Brain microvascular endothelial cell (primary cell): Measurements from ENCODE around the gene ZBTB7A.

Experiments
- DNase-seq: peaks from one replicate; pipeline ENCODE4 v3.0.0-alpha.2; 2020
- H3K27ac ChIP-seq: fragments of 250-450 bp; sonication (Bioruptor Pico); 2 replicates; pipeline ENCODE4 v1.5.1; 2020; ENCODE audit warnings: mild to moderate bottlenecking, moderate library complexity
- H3K27me3 ChIP-seq: fragments of 250-450 bp; sonication (Bioruptor Pico); replicated peaks from 2 replicates; pipeline ENCODE4 v1.5.1; 2020; ENCODE audit warnings: mild to moderate bottlenecking
- H3K36me3 ChIP-seq: fragments of 250-450 bp; sonication (Bioruptor Pico); replicated peaks from 2 replicates; pipeline ENCODE4 v1.5.1; 2020; ENCODE audit warnings: mild to moderate bottlenecking
- H3K4me3 ChIP-seq: 2 replicates; pipeline ENCODE4 v1.5.1; 2011; ENCODE audit warnings: low read depth, mild to moderate bottlenecking, control low read depth, low read length, moderate library complexity
- in situ Hi-C: cut with HindIII; loops from 2 replicates; pipeline ENCODE4 v1.10.0; 2017; ENCODE audit warnings: low sequenced_read_pairs, low pct_ligation_motif_present
- TF ChIP-seq, protein P1 (sequence below): IDR thresholded peaks from 2 replicates; pipeline ENCODE4 v1.5.1; 2011; ENCODE audit warnings: low read depth, mild to moderate bottlenecking, moderate library complexity, low read length, control low read depth, inconsistent platforms; ENCODE audit errors: missing control alignments

ZBTB7A gene

DNA sequence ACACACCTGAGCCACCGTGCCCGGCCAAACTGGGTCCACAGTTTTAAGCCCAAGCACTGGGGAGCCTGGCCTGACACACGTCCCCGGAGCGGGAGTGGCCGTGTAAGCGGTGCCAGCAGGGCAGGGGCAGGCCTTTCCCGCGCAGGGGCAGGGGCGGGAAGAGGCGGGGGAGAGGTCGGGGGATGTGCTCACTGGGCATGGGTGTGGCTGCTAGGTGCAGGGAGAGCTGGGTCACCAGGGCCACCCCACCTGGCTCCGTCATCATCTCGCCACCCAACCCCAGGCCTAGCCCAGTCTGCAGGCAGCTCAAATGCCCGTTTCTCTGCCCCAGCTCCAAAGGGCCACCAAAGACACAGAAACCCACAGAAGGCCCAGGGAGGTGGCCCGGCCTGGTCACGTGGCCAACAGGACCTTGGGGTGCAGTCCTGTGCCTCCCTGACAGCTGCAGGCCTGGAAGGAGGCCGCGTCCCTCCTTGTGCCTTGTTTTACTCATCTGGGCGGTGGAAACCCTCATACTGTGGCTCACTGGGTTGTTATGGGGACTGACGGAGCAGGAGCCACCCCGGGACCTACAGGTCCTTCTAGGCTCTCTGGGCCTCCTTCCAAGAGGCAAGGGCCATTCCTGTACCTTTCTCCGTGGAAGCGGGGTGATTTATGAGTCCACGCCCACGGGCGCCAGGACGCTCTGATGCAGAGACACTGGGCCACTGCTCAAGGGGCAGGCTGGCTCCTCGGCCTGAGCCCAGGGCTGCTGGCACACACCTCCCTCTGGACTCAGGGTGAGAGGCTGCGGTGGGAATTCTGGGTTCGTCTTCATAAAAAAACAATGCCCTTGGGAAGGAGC, 29.6 kb upstream of the ZBTB7A start:
- Histone ChIP-seq H3K4me3 (no peak overlapping the region), H3K36me3 (peaks cover 64% of the 10 kb centered on the region), H3K27me3 (no peaks in the 10 kb centered on the region), H3K27ac (no peak overlapping the region)
- DNase-seq, result no peak
- TF ChIP-seq, protein P1, sequence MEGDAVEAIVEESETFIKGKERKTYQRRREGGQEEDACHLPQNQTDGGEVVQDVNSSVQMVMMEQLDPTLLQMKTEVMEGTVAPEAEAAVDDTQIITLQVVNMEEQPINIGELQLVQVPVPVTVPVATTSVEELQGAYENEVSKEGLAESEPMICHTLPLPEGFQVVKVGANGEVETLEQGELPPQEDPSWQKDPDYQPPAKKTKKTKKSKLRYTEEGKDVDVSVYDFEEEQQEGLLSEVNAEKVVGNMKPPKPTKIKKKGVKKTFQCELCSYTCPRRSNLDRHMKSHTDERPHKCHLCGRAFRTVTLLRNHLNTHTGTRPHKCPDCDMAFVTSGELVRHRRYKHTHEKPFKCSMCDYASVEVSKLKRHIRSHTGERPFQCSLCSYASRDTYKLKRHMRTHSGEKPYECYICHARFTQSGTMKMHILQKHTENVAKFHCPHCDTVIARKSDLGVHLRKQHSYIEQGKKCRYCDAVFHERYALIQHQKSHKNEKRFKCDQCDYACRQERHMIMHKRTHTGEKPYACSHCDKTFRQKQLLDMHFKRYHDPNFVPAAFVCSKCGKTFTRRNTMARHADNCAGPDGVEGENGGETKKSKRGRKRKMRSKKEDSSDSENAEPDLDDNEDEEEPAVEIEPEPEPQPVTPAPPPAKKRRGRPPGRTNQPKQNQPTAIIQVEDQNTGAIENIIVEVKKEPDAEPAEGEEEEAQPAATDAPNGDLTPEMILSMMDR, result no peak
- in situ Hi-C loops, result no loop called here

DNA sequence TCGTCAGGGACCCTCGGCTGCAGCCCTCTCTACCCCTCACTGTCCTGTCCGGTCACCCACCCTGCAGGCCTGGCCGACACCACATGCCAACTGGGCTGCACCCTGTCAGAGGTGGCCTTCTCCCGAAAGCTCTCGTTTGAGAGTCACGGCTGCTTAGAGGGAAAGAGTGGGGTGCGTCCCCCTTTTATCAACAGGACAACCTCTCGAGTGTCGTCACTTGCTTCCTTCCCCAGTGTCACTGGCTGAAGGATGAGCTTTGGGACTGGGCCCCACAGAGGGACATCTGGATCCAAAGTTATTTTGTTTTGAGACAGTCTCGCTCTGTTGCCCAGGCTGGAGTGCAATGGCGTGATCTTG, 28.8 kb upstream of the ZBTB7A start:
- H3K27me3 ChIP-seq, result no peaks in the 10 kb centered on the region
- TF ChIP-seq, protein P1, result no peak
- H3K4me3 ChIP-seq, result no peak overlapping the region
- in situ Hi-C loops, result no loop called here
- no peak overlapping the region for H3K27ac ChIP-seq
- peaks cover 58% of the 10 kb centered on the region for H3K36me3 ChIP-seq
- DNase-seq, result no peak

DNA sequence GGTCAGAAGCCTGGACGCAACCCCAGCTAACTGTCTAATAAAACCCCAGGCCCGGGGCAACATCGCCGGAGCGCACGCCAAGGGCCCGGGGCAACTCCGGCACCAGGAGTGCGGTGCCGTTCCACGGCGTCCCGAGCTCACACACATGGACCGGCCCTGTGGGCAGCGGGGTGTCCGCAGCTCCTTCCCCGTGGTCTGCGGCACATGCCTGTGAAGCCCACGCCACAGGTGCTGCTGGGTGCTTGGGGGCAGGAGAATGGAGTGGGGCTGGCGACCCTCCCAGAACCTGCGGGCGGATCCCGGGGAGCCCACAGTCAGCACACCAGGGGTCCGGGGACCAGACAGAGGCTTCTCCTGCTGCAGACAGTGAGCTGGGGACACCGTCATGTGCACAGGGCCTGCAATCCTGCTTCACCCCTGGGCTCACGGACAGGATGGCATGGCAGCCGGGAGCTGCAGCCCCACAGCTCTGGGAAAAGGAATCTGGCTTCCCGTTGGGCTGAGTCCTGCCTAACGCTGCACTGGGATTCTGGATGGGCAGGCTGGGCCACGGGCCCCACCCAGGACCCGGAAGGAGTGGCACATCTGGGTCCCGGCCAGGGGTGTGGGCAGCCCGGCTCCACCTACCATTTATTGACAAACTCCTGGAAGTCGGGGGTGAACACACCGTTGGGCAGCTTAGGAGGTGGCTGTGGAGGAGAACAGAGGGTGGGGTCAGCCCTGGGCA, 28.2 kb upstream of the ZBTB7A start:
- TF ChIP-seq, protein P1, result no peak
- no peak overlapping the region for H3K27ac ChIP-seq
- no peak for DNase-seq
- H3K36me3 ChIP-seq, result peaks cover 60% of the 10 kb centered on the region
- in situ Hi-C loops, result no loop called here
- H3K27me3 ChIP-seq, result no peaks in the 10 kb centered on the region
- H3K4me3 ChIP-seq, result no peak overlapping the region

DNA sequence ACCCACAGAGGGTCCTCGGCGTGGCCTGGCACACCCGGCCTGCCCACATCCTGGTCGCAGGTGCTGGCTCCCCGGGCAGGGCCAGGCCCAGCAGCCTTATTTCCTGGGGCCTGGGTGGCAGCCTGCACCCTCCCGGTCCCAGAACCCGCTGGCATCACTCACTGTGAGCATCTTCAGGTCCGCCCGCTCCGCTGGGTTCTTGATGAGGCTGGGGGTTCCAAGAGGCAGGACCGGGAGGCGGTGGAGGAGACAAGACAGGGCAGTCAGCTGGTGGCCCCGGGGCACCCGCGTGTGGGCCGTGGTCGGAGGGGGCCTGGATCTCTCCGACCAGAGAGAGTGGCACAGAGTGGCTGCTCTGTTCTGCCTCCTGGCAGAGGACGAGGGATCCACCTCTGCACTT, 27.6 kb upstream of the ZBTB7A start:
- Histone ChIP-seq H3K4me3 (no peak overlapping the region), H3K36me3 (peaks cover 60% of the 10 kb centered on the region), H3K27ac (no peak overlapping the region), H3K27me3 (no peaks in the 10 kb centered on the region)
- in situ Hi-C loops, result no loop called here
- no peak for DNase-seq
- TF ChIP-seq, protein P1, result no peak

DNA sequence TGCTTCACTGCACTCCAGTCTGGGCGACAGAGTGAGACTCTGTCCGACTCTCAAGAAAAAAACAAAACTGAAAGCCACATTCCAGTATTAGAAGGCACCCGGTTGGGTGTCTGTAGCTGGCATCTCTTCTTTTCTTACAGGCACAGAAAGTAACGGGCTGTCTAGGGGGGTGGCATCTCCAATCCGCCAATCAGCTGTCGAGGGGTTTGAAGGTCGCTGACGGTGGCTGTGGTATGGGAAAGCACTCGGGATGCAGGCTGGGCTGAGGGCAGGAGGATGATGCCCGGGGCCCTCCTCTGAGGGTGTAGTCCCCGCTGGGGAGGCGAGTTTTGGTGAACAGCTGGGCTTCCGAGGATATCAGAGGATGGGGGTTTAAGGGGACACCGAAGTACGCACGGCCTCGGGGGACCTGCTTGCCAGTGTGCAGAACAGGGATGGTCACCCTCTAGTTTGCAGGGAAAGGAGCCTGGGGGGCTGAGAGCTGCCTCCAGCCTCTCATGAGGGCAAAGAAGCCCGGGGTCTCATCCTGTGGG, 27.0 kb upstream of the ZBTB7A start:
- no peak overlapping the region for H3K4me3 ChIP-seq
- in situ Hi-C loops, result no loop called here
- no peak overlapping the region for H3K27ac ChIP-seq
- peaks cover 57% of the 10 kb centered on the region for H3K36me3 ChIP-seq
- DNase-seq, result no peak
- TF ChIP-seq, protein P1, result no peak
- H3K27me3 ChIP-seq, result no peaks in the 10 kb centered on the region
